Panc1 (cell line): Measurements from ENCODE around the gene CYTH4.

Source experiments
- TCF7L2 ChIP-seq: IDR thresholded peaks from 2 replicates; pipeline ENCODE4 v1.6.1; 2011; ENCODE audit warnings: mild to moderate bottlenecking, low read depth, low read length, inconsistent platforms
- TF ChIP-seq, protein P1 (sequence below): fragments of 450-650 bp; IDR thresholded peaks from 2 replicates; pipeline ENCODE4 v1.5.1; 2017; ENCODE audit warnings: mild to moderate bottlenecking
- TF ChIP-seq, protein P2 (sequence below), 2 experiments: IDR thresholded peaks; 2 replicates each; pipeline ENCODE4 v1.6.1; 2011 to 2012; ENCODE audit warnings: low read depth in 2 of 2, control low read depth in 1 of 2, low read length in 1 of 2, mild to moderate bottlenecking in 1 of 2, moderate library complexity in 1 of 2; ENCODE audit not compliant: insufficient read depth in 1 of 2

DNA sequence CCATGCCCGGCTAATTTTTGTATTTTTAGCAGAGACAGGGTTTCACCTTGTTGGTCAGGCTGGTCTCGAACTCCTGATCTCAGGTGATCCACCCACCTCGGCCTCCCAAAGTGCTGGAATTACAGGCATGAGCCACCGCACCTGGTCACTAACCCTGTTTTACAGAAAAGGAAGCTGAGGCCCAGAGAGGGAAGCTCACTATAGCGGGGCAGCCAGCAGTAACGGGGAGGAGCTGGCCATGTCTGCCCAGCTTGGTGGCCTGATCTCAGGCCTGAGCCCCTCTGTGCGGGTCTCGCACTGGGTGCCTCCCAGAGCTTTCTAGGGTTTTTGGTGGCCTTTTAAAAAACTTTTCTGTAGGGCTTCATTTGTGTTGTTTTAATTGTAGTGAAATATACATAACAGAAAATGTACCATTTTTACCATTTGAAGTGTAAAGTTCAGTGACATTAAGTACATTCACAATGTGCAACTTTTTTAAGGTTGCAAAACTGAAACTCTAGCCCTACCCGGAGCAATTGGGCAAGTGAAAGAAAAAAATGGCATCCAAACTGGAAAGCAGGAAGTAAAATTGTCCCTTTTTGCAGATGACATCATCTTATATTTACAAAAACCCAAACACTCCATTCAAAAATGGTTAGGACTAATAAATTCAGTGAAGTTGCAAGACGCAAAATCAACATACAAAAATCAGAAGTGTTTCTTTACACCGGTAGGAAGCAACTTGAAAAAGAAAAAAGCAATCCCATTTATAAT, 14.5 kb upstream of the CYTH4 start:
- TF ChIP-seq, protein P1, sequence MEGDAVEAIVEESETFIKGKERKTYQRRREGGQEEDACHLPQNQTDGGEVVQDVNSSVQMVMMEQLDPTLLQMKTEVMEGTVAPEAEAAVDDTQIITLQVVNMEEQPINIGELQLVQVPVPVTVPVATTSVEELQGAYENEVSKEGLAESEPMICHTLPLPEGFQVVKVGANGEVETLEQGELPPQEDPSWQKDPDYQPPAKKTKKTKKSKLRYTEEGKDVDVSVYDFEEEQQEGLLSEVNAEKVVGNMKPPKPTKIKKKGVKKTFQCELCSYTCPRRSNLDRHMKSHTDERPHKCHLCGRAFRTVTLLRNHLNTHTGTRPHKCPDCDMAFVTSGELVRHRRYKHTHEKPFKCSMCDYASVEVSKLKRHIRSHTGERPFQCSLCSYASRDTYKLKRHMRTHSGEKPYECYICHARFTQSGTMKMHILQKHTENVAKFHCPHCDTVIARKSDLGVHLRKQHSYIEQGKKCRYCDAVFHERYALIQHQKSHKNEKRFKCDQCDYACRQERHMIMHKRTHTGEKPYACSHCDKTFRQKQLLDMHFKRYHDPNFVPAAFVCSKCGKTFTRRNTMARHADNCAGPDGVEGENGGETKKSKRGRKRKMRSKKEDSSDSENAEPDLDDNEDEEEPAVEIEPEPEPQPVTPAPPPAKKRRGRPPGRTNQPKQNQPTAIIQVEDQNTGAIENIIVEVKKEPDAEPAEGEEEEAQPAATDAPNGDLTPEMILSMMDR = no peak
- TF ChIP-seq TCF7L2 = no peak
- TF ChIP-seq, protein P2, sequence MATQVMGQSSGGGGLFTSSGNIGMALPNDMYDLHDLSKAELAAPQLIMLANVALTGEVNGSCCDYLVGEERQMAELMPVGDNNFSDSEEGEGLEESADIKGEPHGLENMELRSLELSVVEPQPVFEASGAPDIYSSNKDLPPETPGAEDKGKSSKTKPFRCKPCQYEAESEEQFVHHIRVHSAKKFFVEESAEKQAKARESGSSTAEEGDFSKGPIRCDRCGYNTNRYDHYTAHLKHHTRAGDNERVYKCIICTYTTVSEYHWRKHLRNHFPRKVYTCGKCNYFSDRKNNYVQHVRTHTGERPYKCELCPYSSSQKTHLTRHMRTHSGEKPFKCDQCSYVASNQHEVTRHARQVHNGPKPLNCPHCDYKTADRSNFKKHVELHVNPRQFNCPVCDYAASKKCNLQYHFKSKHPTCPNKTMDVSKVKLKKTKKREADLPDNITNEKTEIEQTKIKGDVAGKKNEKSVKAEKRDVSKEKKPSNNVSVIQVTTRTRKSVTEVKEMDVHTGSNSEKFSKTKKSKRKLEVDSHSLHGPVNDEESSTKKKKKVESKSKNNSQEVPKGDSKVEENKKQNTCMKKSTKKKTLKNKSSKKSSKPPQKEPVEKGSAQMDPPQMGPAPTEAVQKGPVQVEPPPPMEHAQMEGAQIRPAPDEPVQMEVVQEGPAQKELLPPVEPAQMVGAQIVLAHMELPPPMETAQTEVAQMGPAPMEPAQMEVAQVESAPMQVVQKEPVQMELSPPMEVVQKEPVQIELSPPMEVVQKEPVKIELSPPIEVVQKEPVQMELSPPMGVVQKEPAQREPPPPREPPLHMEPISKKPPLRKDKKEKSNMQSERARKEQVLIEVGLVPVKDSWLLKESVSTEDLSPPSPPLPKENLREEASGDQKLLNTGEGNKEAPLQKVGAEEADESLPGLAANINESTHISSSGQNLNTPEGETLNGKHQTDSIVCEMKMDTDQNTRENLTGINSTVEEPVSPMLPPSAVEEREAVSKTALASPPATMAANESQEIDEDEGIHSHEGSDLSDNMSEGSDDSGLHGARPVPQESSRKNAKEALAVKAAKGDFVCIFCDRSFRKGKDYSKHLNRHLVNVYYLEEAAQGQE (IDR thresholded peaks at IDR 0.05; ENCODE audit: insufficient read depth in 1 of 2, low read depth in 2 of 2, low read length in 1 of 2) = no peak
